Measurements from ENCODE around the gene ETV6.

ETV6 gene

GRCh38 chr12:11649413-11650285 lies at the start of gene ETV6:
Gene ETV6 (plus strand): TSS chr12:11649674. CDS start chr12:11650128, 454 bp downstream.
- Histone ChIP-seq H3K4me1 (ENCODE audit: control insufficient read depth, insufficient read depth, low read length) (peaks cover 29% of the 10 kb centered on the region), H3K9me3 (ENCODE audit: control insufficient read depth, insufficient read depth, low read depth, low read length) (peaks cover 10% of the 10 kb centered on the region; the same call in 1 of the 2 replicates), H3K36me3 (ENCODE audit: control insufficient read depth, insufficient read depth, low read length) (no peaks in the 10 kb centered on the region), H3K4me3 (ENCODE audit: low read depth, low read length) (peak within 1 kb of the TSS; percentile 98), H3K27ac (ENCODE audit: low read depth, low read length) (peak within 1 kb of the TSS; percentile 94), H3K9ac (ENCODE audit: low read length) (peak within 1 kb of the TSS; percentile 96), H3K27me3 (ENCODE audit: control insufficient read depth, insufficient read depth, low read length) (no peaks in the 10 kb centered on the region)

- Histone ChIP-seq H3K9ac (ENCODE audit: low read length) (no peak overlapping the region), H3K4me3 (ENCODE audit: low read depth, low read length) (no peak overlapping the region), H3K36me3 (ENCODE audit: control insufficient read depth, insufficient read depth, low read length) (no peaks in the 10 kb centered on the region), H3K27ac (ENCODE audit: low read depth, low read length) (no peak overlapping the region), H3K27me3 (ENCODE audit: control insufficient read depth, insufficient read depth, low read length) (no peaks in the 10 kb centered on the region), H3K4me1 (ENCODE audit: control insufficient read depth, insufficient read depth, low read length) (peaks cover 16% of the 10 kb centered on the region), H3K9me3 (ENCODE audit: control insufficient read depth, insufficient read depth, low read depth, low read length) (no peaks in the 10 kb centered on the region)
Observed at GRCh38 chr12:11600199-11600598, 49.3 kb upstream of the ETV6 start.

- H3K27ac ChIP-seq (ENCODE audit: low read depth, low read length): no peak overlapping the region
- no peak overlapping the region for H3K4me3 ChIP-seq (ENCODE audit: low read depth, low read length)
- H3K9ac ChIP-seq (ENCODE audit: low read length): no peak overlapping the region
- no peaks in the 10 kb centered on the region for H3K27me3 ChIP-seq (ENCODE audit: control insufficient read depth, insufficient read depth, low read length)
- no peaks in the 10 kb centered on the region for H3K36me3 ChIP-seq (ENCODE audit: control insufficient read depth, insufficient read depth, low read length)
- H3K4me1 ChIP-seq (ENCODE audit: control insufficient read depth, insufficient read depth, low read length): peaks cover 20% of the 10 kb centered on the region
- no peaks in the 10 kb centered on the region for H3K9me3 ChIP-seq (ENCODE audit: control insufficient read depth, insufficient read depth, low read depth, low read length)
Observed at GRCh38 chr12:11601647-11602046, 47.8 kb upstream of the ETV6 start.

- Histone ChIP-seq H3K4me1 (ENCODE audit: control insufficient read depth, insufficient read depth, low read length) (peaks cover 39% of the 10 kb centered on the region), H3K9ac (ENCODE audit: low read length) (no peak overlapping the region), H3K9me3 (ENCODE audit: control insufficient read depth, insufficient read depth, low read depth, low read length) (no peaks in the 10 kb centered on the region), H3K27ac (ENCODE audit: low read depth, low read length) (peak overlapping the region; percentile 86; the same call in 1 of the 2 replicates), H3K27me3 (ENCODE audit: control insufficient read depth, insufficient read depth, low read length) (no peaks in the 10 kb centered on the region), H3K4me3 (ENCODE audit: low read depth, low read length) (no peak overlapping the region), H3K36me3 (ENCODE audit: control insufficient read depth, insufficient read depth, low read length) (no peaks in the 10 kb centered on the region)
Observed at GRCh38 chr12:11607313-11608081, 42.0 kb upstream of the ETV6 start.

- Histone ChIP-seq H3K27ac (ENCODE audit: low read depth, low read length) (peak overlapping the region; percentile 99), H3K27me3 (ENCODE audit: control insufficient read depth, insufficient read depth, low read length) (no peaks in the 10 kb centered on the region), H3K4me1 (ENCODE audit: control insufficient read depth, insufficient read depth, low read length) (peaks cover 34% of the 10 kb centered on the region), H3K9ac (ENCODE audit: low read length) (peak overlapping the region; percentile 88), H3K4me3 (ENCODE audit: low read depth, low read length) (peak overlapping the region; percentile 57), H3K9me3 (ENCODE audit: control insufficient read depth, insufficient read depth, low read depth, low read length) (no peaks in the 10 kb centered on the region), H3K36me3 (ENCODE audit: control insufficient read depth, insufficient read depth, low read length) (no peaks in the 10 kb centered on the region)
Observed at GRCh38 chr12:11609045-11609444, 40.4 kb upstream of the ETV6 start.

GRCh38 chr12:11615481-11615880 lies 34.0 kb upstream of the ETV6 start:
- no peaks in the 10 kb centered on the region for H3K36me3 ChIP-seq (ENCODE audit: control insufficient read depth, insufficient read depth, low read length)
- H3K4me3 ChIP-seq (ENCODE audit: low read depth, low read length): no peak overlapping the region
- H3K4me1 ChIP-seq (ENCODE audit: control insufficient read depth, insufficient read depth, low read length): peaks cover 11% of the 10 kb centered on the region
- no peaks in the 10 kb centered on the region for H3K9me3 ChIP-seq (ENCODE audit: control insufficient read depth, insufficient read depth, low read depth, low read length)
- H3K27ac ChIP-seq (ENCODE audit: low read depth, low read length): no peak overlapping the region
- no peak overlapping the region for H3K9ac ChIP-seq (ENCODE audit: low read length)
- H3K27me3 ChIP-seq (ENCODE audit: control insufficient read depth, insufficient read depth, low read length): no peaks in the 10 kb centered on the region

- Histone ChIP-seq H3K27ac (ENCODE audit: low read depth, low read length) (no peak overlapping the region), H3K9me3 (ENCODE audit: control insufficient read depth, insufficient read depth, low read depth, low read length) (no peaks in the 10 kb centered on the region), H3K36me3 (ENCODE audit: control insufficient read depth, insufficient read depth, low read length) (no peaks in the 10 kb centered on the region), H3K4me1 (ENCODE audit: control insufficient read depth, insufficient read depth, low read length) (peaks cover 25% of the 10 kb centered on the region), H3K4me3 (ENCODE audit: low read depth, low read length) (no peak overlapping the region), H3K27me3 (ENCODE audit: control insufficient read depth, insufficient read depth, low read length) (no peaks in the 10 kb centered on the region), H3K9ac (ENCODE audit: low read length) (no peak overlapping the region)
Observed at GRCh38 chr12:11618046-11618445, 31.4 kb upstream of the ETV6 start.

- no peaks in the 10 kb centered on the region for H3K27me3 ChIP-seq (ENCODE audit: control insufficient read depth, insufficient read depth, low read length)
- H3K9ac ChIP-seq (ENCODE audit: low read length): no peak overlapping the region
- H3K27ac ChIP-seq (ENCODE audit: low read depth, low read length): no peak overlapping the region
- H3K9me3 ChIP-seq (ENCODE audit: control insufficient read depth, insufficient read depth, low read depth, low read length): peaks cover 9% of the 10 kb centered on the region; the same call in 1 of the 2 replicates
- H3K4me1 ChIP-seq (ENCODE audit: control insufficient read depth, insufficient read depth, low read length): peaks cover 33% of the 10 kb centered on the region
- no peaks in the 10 kb centered on the region for H3K36me3 ChIP-seq (ENCODE audit: control insufficient read depth, insufficient read depth, low read length)
- no peak overlapping the region for H3K4me3 ChIP-seq (ENCODE audit: low read depth, low read length)
Observed at GRCh38 chr12:11621797-11622423, 27.6 kb upstream of the ETV6 start.

GRCh38 chr12:11622876-11623281 lies 26.6 kb upstream of the ETV6 start:
- Histone ChIP-seq H3K9me3 (ENCODE audit: control insufficient read depth, insufficient read depth, low read depth, low read length) (peaks cover 9% of the 10 kb centered on the region; the same call in 1 of the 2 replicates), H3K4me3 (ENCODE audit: low read depth, low read length) (no peak overlapping the region), H3K27ac (ENCODE audit: low read depth, low read length) (no peak overlapping the region), H3K4me1 (ENCODE audit: control insufficient read depth, insufficient read depth, low read length) (peaks cover 28% of the 10 kb centered on the region), H3K9ac (ENCODE audit: low read length) (peak overlapping the region; percentile 15), H3K36me3 (ENCODE audit: control insufficient read depth, insufficient read depth, low read length) (no peaks in the 10 kb centered on the region), H3K27me3 (ENCODE audit: control insufficient read depth, insufficient read depth, low read length) (no peaks in the 10 kb centered on the region)

GRCh38 chr12:11623382-11623781 lies 26.1 kb upstream of the ETV6 start:
- peaks cover 28% of the 10 kb centered on the region for H3K4me1 ChIP-seq (ENCODE audit: control insufficient read depth, insufficient read depth, low read length)
- no peaks in the 10 kb centered on the region for H3K27me3 ChIP-seq (ENCODE audit: control insufficient read depth, insufficient read depth, low read length)
- H3K9ac ChIP-seq (ENCODE audit: low read length): peak overlapping the region; percentile 15
- H3K27ac ChIP-seq (ENCODE audit: low read depth, low read length): no peak overlapping the region; the same call in 1 of the 2 replicates
- H3K36me3 ChIP-seq (ENCODE audit: control insufficient read depth, insufficient read depth, low read length): no peaks in the 10 kb centered on the region
- H3K9me3 ChIP-seq (ENCODE audit: control insufficient read depth, insufficient read depth, low read depth, low read length): peaks cover 9% of the 10 kb centered on the region; the same call in 1 of the 2 replicates
- no peak overlapping the region for H3K4me3 ChIP-seq (ENCODE audit: low read depth, low read length)

All from HUES6 (cell line).